HepG2 (cell line): ENCODE data around the gene TSPYL1. TPM values are rescaled to one million over a fixed set of nuclear protein-coding genes. Genes with fewer than 3 reads are reported as not detected.

Source experiments
- ARNT ChIP-seq: fragments of 450-650 bp; IDR thresholded peaks from 2 replicates; pipeline ENCODE4 v1.6.1; 2017
- CENPX ChIP-seq: sonication (generic); formaldehyde crosslinking; IDR thresholded peaks from 2 replicates; pipeline ENCODE4 v1.9.0; 2021; ENCODE audit warnings: mild to moderate bottlenecking, missing genetic modification reagents, moderate library complexity
- ELF4 ChIP-seq: sonication (generic); formaldehyde crosslinking; IDR thresholded peaks from 2 replicates; pipeline ENCODE4 v1.5.0; 2020; ENCODE audit warnings: missing genetic modification reagents, mild to moderate bottlenecking, moderate library complexity, borderline replicate concordance
- FOXO4 ChIP-seq: sonication (generic); formaldehyde crosslinking; conservative IDR thresholded peaks from 2 replicates; pipeline ENCODE4 v1.8.1; 2023; ENCODE audit warnings: missing genetic modification reagents
- GPBP1L1 ChIP-seq: sonication (generic); formaldehyde crosslinking; IDR thresholded peaks from 2 replicates; pipeline ENCODE4 v1.5.0; 2020; ENCODE audit warnings: mild to moderate bottlenecking, missing genetic modification reagents
- MBNL3 ChIP-seq: fragments of 250-450 bp; sonication (Bioruptor Pico); conservative IDR thresholded peaks from 2 replicates; pipeline ENCODE4 v1.8.0; 2022; ENCODE audit warnings: mild to moderate bottlenecking, inconsistent platforms
- MTA3 ChIP-seq: sonication (generic); formaldehyde crosslinking; IDR thresholded peaks from 2 replicates; pipeline ENCODE4 v1.4.0; 2020; ENCODE audit warnings: missing genetic modification reagents
- NCOA5 ChIP-seq: sonication (generic); formaldehyde crosslinking; IDR thresholded peaks from 2 replicates; pipeline ENCODE4 v1.4.0; 2020; ENCODE audit warnings: missing genetic modification reagents
- NFIC ChIP-seq: IDR thresholded peaks from 2 replicates; pipeline ENCODE4 v1.6.1; 2012; ENCODE audit warnings: mild to moderate bottlenecking, low read length, inconsistent platforms
- POLR2AphosphoS2 ChIP-seq: IDR thresholded peaks from 2 replicates; pipeline ENCODE4 v1.6.1; 2011; ENCODE audit warnings: low read depth, low read length, improper control_type of control experiment
- REXO4 ChIP-seq: sonication (generic); formaldehyde crosslinking; IDR thresholded peaks from 2 replicates; pipeline ENCODE4 v1.8.0; 2022; ENCODE audit warnings: missing genetic modification reagents, mild to moderate bottlenecking, borderline replicate concordance
- THAP11 ChIP-seq: IDR thresholded peaks from 2 replicates; pipeline ENCODE4 v1.6.1; 2016; ENCODE audit warnings: missing biosample characterization, missing genetic modification reagents
- TP53 ChIP-seq: sonication (generic); formaldehyde crosslinking; conservative IDR thresholded peaks from 2 replicates; pipeline ENCODE4 v1.4.0; 2020; ENCODE audit warnings: missing genetic modification reagents
- ZBTB20 ChIP-seq: sonication (generic); formaldehyde crosslinking; IDR thresholded peaks from 2 replicates; pipeline ENCODE4 v1.8.1; 2023; ENCODE audit warnings: missing genetic modification reagents, low read depth, mild to moderate bottlenecking, borderline replicate concordance
- ZBTB21 ChIP-seq: sonication (generic); formaldehyde crosslinking; IDR thresholded peaks from 2 replicates; pipeline ENCODE4 v1.4.0; 2020; ENCODE audit warnings: missing genetic modification reagents
- ZFP82 ChIP-seq: sonication (generic); formaldehyde crosslinking; IDR thresholded peaks from 2 replicates; pipeline ENCODE4 v1.5.1; 2020; ENCODE audit warnings: mild to moderate bottlenecking, missing genetic modification reagents, borderline replicate concordance
- ZNF713 ChIP-seq: sonication (generic); formaldehyde crosslinking; IDR thresholded peaks from 2 replicates; pipeline ENCODE4 v1.4.0; 2020; ENCODE audit warnings: mild to moderate bottlenecking, missing genetic modification reagents
- polyA plus RNA-seq, 8 experiments: library from polyadenylated mRNA; depleted of rRNA in 3 of 8; stranded (reverse) in 7 of 8; unstranded in 1 of 8; fragments of >200 nt; fragmentation: Illumina TruSeq in 4 of 8; extraction: Trizol in 4 of 8; gene quantifications; 2 replicates each; pipeline versions ENCODE4 v1.2.1 to v1.2.3, GENCODE V29; 2011 to 2016; ENCODE audit warnings: low read depth in 4 of 8, missing spikeins in 1 of 8, mixed read lengths in 1 of 8; ENCODE audit not compliant: insufficient read depth in 1 of 8
- total RNA-seq, 5 experiments: library from RNA; depleted of rRNA; stranded (reverse); fragments of >200 nt; fragmentation: Illumina TruSeq; extraction: Trizol; gene quantifications; 2 replicates each; pipeline ENCODE4 v1.2.3, GENCODE V29; 2016; ENCODE audit warnings: low read depth in 1 of 5
- TF ChIP-seq, protein P1 (sequence below): sonication (generic); formaldehyde crosslinking; conservative IDR thresholded peaks from 2 replicates; pipeline ENCODE4 v1.4.0; 2020; ENCODE audit warnings: missing genetic modification reagents
- TF ChIP-seq, protein P2 (sequence below): sonication (generic); formaldehyde crosslinking; IDR thresholded peaks from 2 replicates; pipeline ENCODE4 v1.5.0; 2020; ENCODE audit warnings: missing genetic modification reagents
- TF ChIP-seq, protein P3 (sequence below): conservative IDR thresholded peaks from 2 replicates; pipeline ENCODE4 v1.6.1; 2018; ENCODE audit warnings: missing genetic modification reagents

TSPYL1 gene
- total and polyA plus RNA-seq, 2 of the 13 experiments (the other 11 are each of a cell fraction or from before 2014, with no cell fraction given) = 28.3 to 93.0 TPM

DNA sequence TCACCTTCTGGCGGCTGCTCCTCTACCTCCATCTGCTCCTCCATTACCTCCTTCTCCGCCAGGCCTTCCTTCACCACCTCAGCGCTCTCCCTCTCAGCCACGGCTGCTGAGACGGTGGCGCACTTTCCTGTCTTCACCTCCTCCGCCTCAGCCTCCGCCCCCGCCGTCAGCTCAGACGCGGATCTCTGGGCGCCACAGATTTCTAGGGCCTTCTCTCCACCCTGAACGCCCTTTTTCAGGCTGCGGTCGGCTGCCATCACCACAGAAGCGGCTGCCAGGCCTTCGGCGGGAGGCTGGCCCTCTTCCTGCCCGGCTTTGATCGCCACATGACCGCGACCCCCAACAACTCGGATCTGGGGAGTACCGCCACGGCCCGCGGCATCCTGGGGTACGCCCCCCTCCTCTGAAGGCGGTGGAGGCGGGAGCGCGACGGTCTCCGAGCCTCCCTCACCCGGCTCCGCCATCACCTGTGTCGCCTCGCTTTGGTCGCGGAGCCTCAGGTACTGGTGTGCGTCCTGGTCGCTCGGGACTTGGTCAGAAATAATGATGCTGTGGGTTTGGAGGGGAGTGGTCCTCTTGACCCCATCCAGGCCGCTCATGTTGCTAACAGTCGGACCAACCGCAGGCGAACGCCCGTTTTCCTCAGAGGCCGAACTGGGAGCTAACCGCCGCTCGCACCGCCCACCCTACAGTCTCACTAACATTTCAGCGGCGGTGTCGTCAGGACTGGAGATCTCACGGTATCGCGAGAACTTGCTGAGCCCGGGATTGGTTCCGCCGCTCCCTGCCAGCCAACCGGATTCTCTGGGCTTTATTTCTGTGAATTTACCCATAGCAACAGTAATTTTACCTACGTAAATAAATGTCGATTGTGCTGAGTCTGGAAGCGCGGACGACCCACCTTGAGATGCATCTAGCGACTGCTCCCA is at the start of gene TSPYL1 (continued):
- TF ChIP-seq REXO4 (CRISPR knock-in tag) = no peak
- TF ChIP-seq, protein P1, sequence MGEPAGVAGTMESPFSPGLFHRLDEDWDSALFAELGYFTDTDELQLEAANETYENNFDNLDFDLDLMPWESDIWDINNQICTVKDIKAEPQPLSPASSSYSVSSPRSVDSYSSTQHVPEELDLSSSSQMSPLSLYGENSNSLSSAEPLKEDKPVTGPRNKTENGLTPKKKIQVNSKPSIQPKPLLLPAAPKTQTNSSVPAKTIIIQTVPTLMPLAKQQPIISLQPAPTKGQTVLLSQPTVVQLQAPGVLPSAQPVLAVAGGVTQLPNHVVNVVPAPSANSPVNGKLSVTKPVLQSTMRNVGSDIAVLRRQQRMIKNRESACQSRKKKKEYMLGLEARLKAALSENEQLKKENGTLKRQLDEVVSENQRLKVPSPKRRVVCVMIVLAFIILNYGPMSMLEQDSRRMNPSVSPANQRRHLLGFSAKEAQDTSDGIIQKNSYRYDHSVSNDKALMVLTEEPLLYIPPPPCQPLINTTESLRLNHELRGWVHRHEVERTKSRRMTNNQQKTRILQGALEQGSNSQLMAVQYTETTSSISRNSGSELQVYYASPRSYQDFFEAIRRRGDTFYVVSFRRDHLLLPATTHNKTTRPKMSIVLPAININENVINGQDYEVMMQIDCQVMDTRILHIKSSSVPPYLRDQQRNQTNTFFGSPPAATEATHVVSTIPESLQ = no peak
- TF ChIP-seq ZFP82 (CRISPR knock-in tag) = 0 out of 2 replicates have a peak, but pooled peaks have one; percentile 92
- TF ChIP-seq MBNL3 (CRISPR knock-in tag) = no peak
- TF ChIP-seq, protein P2, sequence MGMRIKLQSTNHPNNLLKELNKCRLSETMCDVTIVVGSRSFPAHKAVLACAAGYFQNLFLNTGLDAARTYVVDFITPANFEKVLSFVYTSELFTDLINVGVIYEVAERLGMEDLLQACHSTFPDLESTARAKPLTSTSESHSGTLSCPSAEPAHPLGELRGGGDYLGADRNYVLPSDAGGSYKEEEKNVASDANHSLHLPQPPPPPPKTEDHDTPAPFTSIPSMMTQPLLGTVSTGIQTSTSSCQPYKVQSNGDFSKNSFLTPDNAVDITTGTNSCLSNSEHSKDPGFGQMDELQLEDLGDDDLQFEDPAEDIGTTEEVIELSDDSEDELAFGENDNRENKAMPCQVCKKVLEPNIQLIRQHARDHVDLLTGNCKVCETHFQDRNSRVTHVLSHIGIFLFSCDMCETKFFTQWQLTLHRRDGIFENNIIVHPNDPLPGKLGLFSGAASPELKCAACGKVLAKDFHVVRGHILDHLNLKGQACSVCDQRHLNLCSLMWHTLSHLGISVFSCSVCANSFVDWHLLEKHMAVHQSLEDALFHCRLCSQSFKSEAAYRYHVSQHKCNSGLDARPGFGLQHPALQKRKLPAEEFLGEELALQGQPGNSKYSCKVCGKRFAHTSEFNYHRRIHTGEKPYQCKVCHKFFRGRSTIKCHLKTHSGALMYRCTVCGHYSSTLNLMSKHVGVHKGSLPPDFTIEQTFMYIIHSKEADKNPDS (CRISPR knock-in tag) = peak; percentile 80; the same call in 1 of the 2 replicates
- peak; percentile 93; the same call in 1 of the 2 replicates for TF ChIP-seq ZBTB20 (CRISPR knock-in tag)
- TF ChIP-seq, protein P3, sequence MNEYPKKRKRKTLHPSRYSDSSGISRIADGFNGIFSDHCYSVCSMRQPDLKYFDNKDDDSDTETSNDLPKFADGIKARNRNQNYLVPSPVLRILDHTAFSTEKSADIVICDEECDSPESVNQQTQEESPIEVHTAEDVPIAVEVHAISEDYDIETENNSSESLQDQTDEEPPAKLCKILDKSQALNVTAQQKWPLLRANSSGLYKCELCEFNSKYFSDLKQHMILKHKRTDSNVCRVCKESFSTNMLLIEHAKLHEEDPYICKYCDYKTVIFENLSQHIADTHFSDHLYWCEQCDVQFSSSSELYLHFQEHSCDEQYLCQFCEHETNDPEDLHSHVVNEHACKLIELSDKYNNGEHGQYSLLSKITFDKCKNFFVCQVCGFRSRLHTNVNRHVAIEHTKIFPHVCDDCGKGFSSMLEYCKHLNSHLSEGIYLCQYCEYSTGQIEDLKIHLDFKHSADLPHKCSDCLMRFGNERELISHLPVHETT = no peak
- TF ChIP-seq NFIC = no peak
- 0 out of 2 replicates have a peak, but pooled peaks have one; percentile 13 for TF ChIP-seq TP53
- TF ChIP-seq GPBP1L1 (CRISPR knock-in tag) = no peak
- no peak for TF ChIP-seq NCOA5 (CRISPR knock-in tag)
- no peak; the same call in 1 of the 2 replicates for TF ChIP-seq ZBTB21 (CRISPR knock-in tag)
- TF ChIP-seq ELF4 = no peak
- peak; percentile 56; the same call in 1 of the 2 replicates for TF ChIP-seq POLR2AphosphoS2
- no peak for TF ChIP-seq MTA3
- no peak for TF ChIP-seq CENPX (CRISPR knock-in tag)
- TF ChIP-seq FOXO4 (CRISPR knock-in tag) = peak; percentile 98; the same call in 1 of the 2 replicates
- no peak for TF ChIP-seq ARNT
- TF ChIP-seq THAP11 (CRISPR knock-in tag) = peak; percentile 83
- peak; percentile 51; the same call in 1 of the 2 replicates for TF ChIP-seq ZNF713 (CRISPR knock-in tag)
